ENCODE results near the gene RFX8. TPM values are rescaled to one million over a fixed set of nuclear protein-coding genes. Genes with fewer than 3 reads are reported as not detected.

The RFX8 gene
- total RNA-seq, 4 donors from 2014 or later: 0.94 to 2.9 (median 1.5) TPM

DNA sequence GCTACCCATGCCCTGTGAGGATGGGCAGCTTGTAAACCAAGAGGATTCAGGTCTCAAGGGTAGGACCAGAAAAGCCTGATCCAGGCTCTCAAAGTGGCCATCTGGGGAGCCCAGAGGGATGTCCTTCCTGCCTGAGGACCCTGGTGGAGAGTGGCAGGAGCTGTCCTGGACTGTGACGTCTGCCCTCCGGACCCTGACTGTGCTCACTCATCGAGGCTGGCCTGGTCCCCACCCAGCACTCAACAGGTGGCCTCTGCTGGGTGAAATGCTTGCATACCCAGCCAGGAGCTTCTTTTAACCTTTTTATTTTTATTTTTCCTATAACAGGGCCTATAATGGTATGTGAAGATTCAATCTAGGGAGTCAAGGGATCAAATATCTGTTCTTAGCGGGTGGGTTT is 112.1 kb downstream of the RFX8 start:
- TF ChIP-seq, protein P1, sequence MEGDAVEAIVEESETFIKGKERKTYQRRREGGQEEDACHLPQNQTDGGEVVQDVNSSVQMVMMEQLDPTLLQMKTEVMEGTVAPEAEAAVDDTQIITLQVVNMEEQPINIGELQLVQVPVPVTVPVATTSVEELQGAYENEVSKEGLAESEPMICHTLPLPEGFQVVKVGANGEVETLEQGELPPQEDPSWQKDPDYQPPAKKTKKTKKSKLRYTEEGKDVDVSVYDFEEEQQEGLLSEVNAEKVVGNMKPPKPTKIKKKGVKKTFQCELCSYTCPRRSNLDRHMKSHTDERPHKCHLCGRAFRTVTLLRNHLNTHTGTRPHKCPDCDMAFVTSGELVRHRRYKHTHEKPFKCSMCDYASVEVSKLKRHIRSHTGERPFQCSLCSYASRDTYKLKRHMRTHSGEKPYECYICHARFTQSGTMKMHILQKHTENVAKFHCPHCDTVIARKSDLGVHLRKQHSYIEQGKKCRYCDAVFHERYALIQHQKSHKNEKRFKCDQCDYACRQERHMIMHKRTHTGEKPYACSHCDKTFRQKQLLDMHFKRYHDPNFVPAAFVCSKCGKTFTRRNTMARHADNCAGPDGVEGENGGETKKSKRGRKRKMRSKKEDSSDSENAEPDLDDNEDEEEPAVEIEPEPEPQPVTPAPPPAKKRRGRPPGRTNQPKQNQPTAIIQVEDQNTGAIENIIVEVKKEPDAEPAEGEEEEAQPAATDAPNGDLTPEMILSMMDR (IDR thresholded peaks at IDR 0.05; ENCODE audit: low read depth): no peak

DNA sequence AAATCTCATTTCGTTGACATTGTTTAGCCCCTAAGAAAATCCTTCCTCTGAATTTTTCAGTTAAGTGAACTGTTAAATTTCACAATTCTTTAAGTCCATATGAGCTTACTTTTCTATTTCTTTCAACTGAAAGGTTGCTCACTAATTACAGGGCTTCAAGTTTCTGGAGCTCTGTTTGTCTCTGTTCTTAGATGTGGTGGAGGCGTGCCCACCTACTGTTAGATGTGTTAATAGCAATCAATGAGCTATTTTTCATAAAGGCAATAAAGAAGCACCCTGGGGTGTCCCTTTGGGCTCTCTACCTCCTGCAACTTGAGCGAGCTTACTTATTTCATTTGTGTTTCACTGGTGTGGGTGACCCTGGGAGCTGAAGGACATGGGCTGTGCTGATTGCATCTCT is 112.6 kb downstream of the RFX8 start:
- TF ChIP-seq, protein P1 (IDR thresholded peaks at IDR 0.05; ENCODE audit: low read depth): no peak

DNA sequence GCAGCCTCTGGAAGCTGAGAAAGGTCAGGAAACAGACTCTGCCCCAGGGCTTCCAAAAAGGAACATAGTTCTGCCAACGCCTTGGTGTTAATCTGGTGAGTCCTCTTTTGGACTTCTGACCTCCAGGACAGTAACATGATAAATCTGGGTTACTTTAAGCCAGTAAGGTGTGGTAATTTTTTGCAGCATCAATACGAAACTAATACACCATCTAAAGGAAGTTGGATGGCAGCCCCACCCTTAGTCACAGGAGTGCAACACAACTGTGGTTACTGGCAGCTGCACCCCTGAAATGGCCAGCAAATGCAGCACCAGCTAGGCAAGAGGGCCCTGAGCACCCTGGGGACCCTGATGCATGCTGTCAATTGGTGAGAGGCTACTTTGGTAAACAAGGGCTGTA is 113.4 kb downstream of the RFX8 start:
- TF ChIP-seq, protein P1 (IDR thresholded peaks at IDR 0.05; ENCODE audit: low read depth): no peak

DNA sequence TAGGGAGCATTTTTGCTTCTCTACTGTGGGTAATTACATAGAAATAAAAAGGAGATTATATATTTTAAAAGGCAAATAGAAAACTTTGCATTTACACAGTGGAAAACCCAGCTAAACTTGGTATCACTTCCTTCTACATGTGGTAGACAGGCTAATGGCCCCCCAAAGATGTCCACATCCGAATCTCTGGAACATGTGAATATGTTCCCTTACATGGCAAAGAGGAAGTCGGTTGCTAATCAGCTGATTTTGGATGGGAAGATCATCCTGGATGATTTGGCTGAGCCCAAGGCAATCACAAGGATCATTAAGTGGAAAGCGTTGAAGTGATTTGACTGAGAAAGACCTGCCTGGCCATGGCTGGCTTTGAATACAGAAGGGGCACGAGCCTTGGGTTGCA is 113.8 kb downstream of the RFX8 start:
- TF ChIP-seq, protein P1 (IDR thresholded peaks at IDR 0.05; ENCODE audit: low read depth): no peak

DNA sequence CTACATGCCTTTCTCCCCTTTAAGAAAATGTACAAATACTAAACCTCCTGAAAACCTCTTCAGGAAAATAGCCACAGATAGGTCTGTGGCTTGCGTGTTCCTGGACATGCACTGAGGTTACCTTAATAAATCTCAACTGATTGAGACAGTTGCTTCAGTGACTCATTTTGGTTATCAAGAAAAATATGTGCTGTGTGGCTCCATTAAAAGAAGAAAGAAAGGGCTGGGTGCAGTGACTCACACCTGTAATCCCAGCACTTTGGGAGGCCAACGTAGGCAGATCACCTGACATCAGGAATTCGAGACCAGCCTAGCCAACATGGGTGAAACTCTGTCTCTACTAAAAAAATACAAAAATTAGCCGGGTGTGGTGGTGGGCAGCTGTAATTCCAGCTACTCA is 114.7 kb downstream of the RFX8 start:
- TF ChIP-seq, protein P1 (IDR thresholded peaks at IDR 0.05; ENCODE audit: low read depth): no peak

DNA sequence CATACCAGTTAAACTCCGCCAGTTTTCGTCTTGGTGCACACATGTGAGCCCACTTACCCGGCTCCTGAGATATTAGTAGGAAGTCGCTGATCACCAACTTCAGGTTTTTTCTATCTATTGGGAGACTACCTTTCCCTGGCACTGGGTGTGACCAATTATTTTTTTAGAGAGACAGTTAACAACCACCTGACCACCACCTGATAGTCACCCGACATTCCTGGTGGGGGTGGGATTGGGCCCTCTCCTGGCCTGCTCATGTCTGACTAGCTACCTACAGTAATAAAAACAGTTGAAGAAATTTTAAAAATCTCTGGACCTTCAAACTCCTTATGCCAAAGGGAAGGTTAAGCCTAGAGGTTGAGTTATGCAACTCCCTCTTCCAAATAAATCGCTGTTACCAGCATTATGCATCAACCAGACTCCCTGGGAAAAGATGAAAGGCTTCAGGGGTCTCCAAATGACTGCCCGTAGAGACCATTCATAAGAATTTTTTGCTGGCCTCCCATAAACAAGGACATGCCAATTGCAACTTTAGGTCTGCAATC is 115.4 kb downstream of the RFX8 start:
- TF ChIP-seq, protein P1 (IDR thresholded peaks at IDR 0.05; ENCODE audit: low read depth): no peak

DNA sequence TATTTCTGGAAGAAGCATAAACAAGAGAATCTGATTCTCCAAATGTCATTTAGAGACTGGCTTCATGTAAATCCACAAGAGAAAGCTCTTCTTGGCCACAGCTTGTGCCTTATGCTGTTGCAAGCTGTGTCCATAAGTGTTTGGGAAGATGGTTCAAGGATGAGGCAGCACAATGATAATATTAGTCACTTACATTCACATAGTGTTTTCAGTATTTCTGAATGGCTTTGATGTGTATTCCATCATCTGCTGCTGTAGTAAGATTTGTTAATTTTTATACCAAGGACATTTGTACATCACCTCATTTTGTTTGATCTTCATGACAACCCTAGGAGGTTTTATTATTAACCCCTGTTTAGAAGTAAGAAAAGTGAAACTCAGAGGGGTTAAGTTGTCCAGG is 117.5 kb downstream of the RFX8 start:
- TF ChIP-seq, protein P1 (IDR thresholded peaks at IDR 0.05; ENCODE audit: low read depth): no peak

All from subcutaneous adipose tissue (tissue), 4 donors.